Spleen (tissue), 7 donors: ENCODE results near the gene NISCH.

Experiments
- POLR2A ChIP-seq, 3 donors: fragments of 450-650 bp; IDR thresholded peaks; one replicate each; pipeline ENCODE4 v1.5.1; 2017; ENCODE audit warnings: antibody characterized with exemption in 3 of 3, mild to moderate bottlenecking in 1 of 3
- POLR2AphosphoS5 ChIP-seq, 3 donors: sonication (generic); formaldehyde crosslinking; IDR thresholded peaks; one replicate each; pipeline ENCODE4 v1.5.1; 2017; ENCODE audit warnings: antibody characterized with exemption in 3 of 3
- TF ChIP-seq, protein P1 (sequence below), 11 experiments: fragments of 200-600 bp in 7 of 11; fragments of 450-650 bp in 4 of 11; sonication (generic) in 4 of 11; IDR thresholded peaks in 8 of 11; conservative IDR thresholded peaks in 3 of 11; 1 replicate in 7 of 11; 2 replicates in 4 of 11; pipeline versions ENCODE4 v1.4.0 to v1.8.0; 2016 to 2021; ENCODE audit warnings: antibody characterized with exemption in 11 of 11, inconsistent platforms in 4 of 11, mild to moderate bottlenecking in 1 of 11
- donor health status: DM: no; HTN: no; CAD: no; lungs with moderate emphysema.
- donor health status: DM: no; HTN: no; CAD: no.
- donor health status: DM: no; HTN: no; CAD: no.

DNA sequence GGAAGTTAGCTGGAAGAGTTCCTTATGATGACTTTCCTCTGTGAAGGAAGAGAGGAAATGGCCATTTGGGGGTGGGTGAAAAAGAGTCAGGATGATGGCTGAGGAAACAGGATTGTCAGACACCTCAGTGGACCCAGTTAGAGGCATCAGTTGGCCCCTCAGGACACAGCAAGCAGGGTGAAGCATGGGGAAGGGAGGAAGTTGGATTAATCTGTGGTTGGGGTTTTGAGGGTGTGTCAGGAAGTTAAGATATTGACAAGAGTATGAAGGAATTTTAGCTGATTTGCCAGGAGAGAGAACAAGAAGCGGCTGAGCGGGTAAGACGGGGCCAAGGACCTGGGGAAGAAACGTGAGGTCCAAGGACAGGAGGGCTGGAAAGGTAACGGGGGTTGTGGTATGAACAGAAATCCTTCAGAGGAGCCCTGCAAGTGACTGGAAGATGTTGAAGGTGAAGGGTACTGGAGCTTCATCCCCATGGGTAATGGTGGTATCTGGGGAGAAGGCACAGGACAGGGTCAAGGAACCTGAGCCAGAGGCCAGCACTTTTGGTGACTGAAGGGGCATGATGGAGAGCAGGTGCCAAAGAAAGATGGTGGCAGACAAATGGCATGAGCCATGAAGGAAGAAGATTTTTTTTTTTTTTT is 83.7 kb downstream of the NISCH start:
- TF ChIP-seq, protein P1, sequence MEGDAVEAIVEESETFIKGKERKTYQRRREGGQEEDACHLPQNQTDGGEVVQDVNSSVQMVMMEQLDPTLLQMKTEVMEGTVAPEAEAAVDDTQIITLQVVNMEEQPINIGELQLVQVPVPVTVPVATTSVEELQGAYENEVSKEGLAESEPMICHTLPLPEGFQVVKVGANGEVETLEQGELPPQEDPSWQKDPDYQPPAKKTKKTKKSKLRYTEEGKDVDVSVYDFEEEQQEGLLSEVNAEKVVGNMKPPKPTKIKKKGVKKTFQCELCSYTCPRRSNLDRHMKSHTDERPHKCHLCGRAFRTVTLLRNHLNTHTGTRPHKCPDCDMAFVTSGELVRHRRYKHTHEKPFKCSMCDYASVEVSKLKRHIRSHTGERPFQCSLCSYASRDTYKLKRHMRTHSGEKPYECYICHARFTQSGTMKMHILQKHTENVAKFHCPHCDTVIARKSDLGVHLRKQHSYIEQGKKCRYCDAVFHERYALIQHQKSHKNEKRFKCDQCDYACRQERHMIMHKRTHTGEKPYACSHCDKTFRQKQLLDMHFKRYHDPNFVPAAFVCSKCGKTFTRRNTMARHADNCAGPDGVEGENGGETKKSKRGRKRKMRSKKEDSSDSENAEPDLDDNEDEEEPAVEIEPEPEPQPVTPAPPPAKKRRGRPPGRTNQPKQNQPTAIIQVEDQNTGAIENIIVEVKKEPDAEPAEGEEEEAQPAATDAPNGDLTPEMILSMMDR (IDR thresholded peaks at IDR 0.05 in 8 of 11, conservative IDR thresholded peaks at IDR 0.05 in 3 of 11) = no peak
- no peak for TF ChIP-seq POLR2AphosphoS5 (IDR thresholded peaks at IDR 0.05)
- TF ChIP-seq POLR2A (IDR thresholded peaks at IDR 0.05) = no peak
